OCI-LY7 (cell line): Measurements from ENCODE around the gene MED8. TPM values are rescaled to one million over a fixed set of nuclear protein-coding genes. Genes with fewer than 3 reads are reported as not detected.

Source experiments
- BruUV-seq: library from RNA; stranded (reverse); fragments of 400-500 nt; replicated peaks from 2 replicates; lab custom pipeline; 2021; lab: Mats Ljungman, UMichigan
- CTCF ChIA-PET: fragments of 300-600 bp; sonication (Branson Sonifier 250); formaldehyde crosslinking; loops from one replicate; lab custom pipeline; 2022; ENCODE audit warnings: antibody characterized with exemption; ENCODE audit not compliant: unreplicated experiment; lab: Charles Lee
- POLR2A ChIA-PET: fragments of 300-600 bp; sonication (Branson Sonifier 250); formaldehyde crosslinking; loops from one replicate; lab custom pipeline; 2022; ENCODE audit warnings: antibody characterized with exemption; lab: Charles Lee
- DNase-seq: peaks from one replicate; pipeline ENCODE4 v3.0.0-alpha.2; 2015; ENCODE audit warnings: low spot score
- H2AFZ ChIP-seq: fragments of 200-600 bp; sonication (generic), shearing (Covaris generic); 2 replicates; pipeline ENCODE4 v1.6.1; 2014; ENCODE audit warnings: mild to moderate bottlenecking, antibody characterized with exemption, low read length, moderate library complexity
- H3K27ac ChIP-seq: fragments of 200-600 bp; sonication (generic); 2 replicates; pipeline ENCODE4 v1.5.1; 2014; ENCODE audit warnings: mixed run types, low read depth, mild to moderate bottlenecking, moderate library complexity, low read length, inconsistent platforms; ENCODE audit not compliant: poor library complexity, severe bottlenecking
- H3K36me3 ChIP-seq: fragments of 200-600 bp; sonication (generic); 2 replicates; pipeline ENCODE4 v1.6.1; 2014; ENCODE audit warnings: mild to moderate bottlenecking, antibody characterized with exemption, low read length, moderate library complexity, mixed read lengths; ENCODE audit not compliant: insufficient read depth
- H3K4me1 ChIP-seq: fragments of 200-600 bp; sonication (generic); 2 replicates; pipeline ENCODE4 v1.5.1; 2014; ENCODE audit warnings: mild to moderate bottlenecking, low read length; ENCODE audit not compliant: insufficient read depth, poor library complexity, severe bottlenecking
- H3K4me2 ChIP-seq: fragments of 200-600 bp; sonication (generic); 2 replicates; pipeline ENCODE4 v1.6.1; 2014; ENCODE audit warnings: mild to moderate bottlenecking, low read length
- H3K4me3 ChIP-seq: fragments of 200-600 bp; sonication (generic); 2 replicates; pipeline ENCODE4 v1.5.1; 2014; ENCODE audit warnings: mild to moderate bottlenecking, low read depth, low read length; ENCODE audit not compliant: poor library complexity, severe bottlenecking
- H3K79me2 ChIP-seq: fragments of 200-600 bp; sonication (generic); 2 replicates; pipeline ENCODE4 v1.6.1; 2016; ENCODE audit warnings: low read depth, mild to moderate bottlenecking, low read length, moderate library complexity, mixed read lengths; ENCODE audit not compliant: insufficient read depth
- H3K9me2 ChIP-seq: fragments of 200-600 bp; sonication (generic); 2 replicates; pipeline ENCODE4 v1.6.1; 2016; ENCODE audit warnings: mild to moderate bottlenecking, low read length, mixed read lengths; ENCODE audit not compliant: insufficient read depth
- H3K9me3 ChIP-seq: fragments of 200-600 bp; sonication (generic); 2 replicates; pipeline ENCODE4 v1.6.1; 2014; ENCODE audit warnings: mild to moderate bottlenecking, mixed run types, low read length, mixed read lengths
- H4K20me1 ChIP-seq: fragments of 200-600 bp; sonication (generic); 2 replicates; pipeline ENCODE4 v1.6.1; 2014; ENCODE audit warnings: mild to moderate bottlenecking, antibody characterized with exemption, low read length, moderate library complexity, mixed read lengths; ENCODE audit not compliant: insufficient read depth
- CTCF ChIP-seq: fragments of 200-600 bp; sonication (generic); conservative IDR thresholded peaks from 2 replicates; pipeline ENCODE4 v1.5.1; 2014; ENCODE audit warnings: mild to moderate bottlenecking, antibody characterized with exemption, low read length, moderate library complexity, mixed read lengths
- EZH2phosphoT487 ChIP-seq: fragments of 200-600 bp; sonication (generic); IDR thresholded peaks from 2 replicates; pipeline ENCODE4 v1.6.1; 2018; ENCODE audit warnings: low read depth, borderline replicate concordance, mild to moderate bottlenecking, mixed run types, antibody characterized with exemption, low read length, moderate library complexity, mixed read lengths
- intact Hi-C: fragments of 100-400 bp; cut with micrococcal nuclease; formaldehyde crosslinking; loops from one replicate; pipeline ENCODE4 v1.10.0; 2022; ENCODE audit not compliant: unreplicated experiment
- total RNA-seq, 2 experiments: library from RNA; depleted of rRNA in 1 of 2; stranded (reverse); fragments of >200 nt in 1 of 2; shearing (Covaris generic) in 1 of 2; gene quantifications; 2 replicates each; pipeline ENCODE4 v1.2.3, GENCODE V29; 2014 to 2022

Gene MED8
- total RNA-seq, 2 experiments from 2014 or later, result 37.6 to 37.8 TPM

GRCh38 chr1:43367026-43367903, 22.3 kb downstream of the MED8 start:
- Histone ChIP-seq H3K27ac (peak overlapping the region; percentile 76), H3K4me3 (peak overlapping the region; percentile 93), H3K4me1 (peaks cover 18% of the 10 kb centered on the region), H4K20me1 (no peaks in the 10 kb centered on the region), H2AFZ (peak overlapping the region; percentile 5; the same call in 1 of the 2 replicates), H3K4me2 (peak overlapping the region; percentile 98), H3K9me2 (no peaks in the 10 kb centered on the region), H3K36me3 (peaks cover 33% of the 10 kb centered on the region), H3K9me3 (no peaks in the 10 kb centered on the region), H3K79me2 (peaks cover 12% of the 10 kb centered on the region; the same call in 1 of the 2 replicates)
- TF ChIP-seq CTCF, result no peak
- intact Hi-C loops, result no loop called here
- DNase-seq, result peak; percentile 43
- CTCF ChIA-PET, result interaction anchor here (0.6 to 1.0 kb wide), 3 partner anchors 11 to 87 kb away, joined by 3 to 6 read pairs (median 3); no protein-coding TSS in a partner anchor
- POLR2A ChIA-PET, result interaction anchor here (0.6 to 1.4 kb wide), 6 partner anchors 9 to 60 kb away, joined by 3 to 13 read pairs (median 4); partner anchors contain the start of genes CDC20, MED8 and SZT2
- BruUV-seq, result no TSS peak

DNA sequence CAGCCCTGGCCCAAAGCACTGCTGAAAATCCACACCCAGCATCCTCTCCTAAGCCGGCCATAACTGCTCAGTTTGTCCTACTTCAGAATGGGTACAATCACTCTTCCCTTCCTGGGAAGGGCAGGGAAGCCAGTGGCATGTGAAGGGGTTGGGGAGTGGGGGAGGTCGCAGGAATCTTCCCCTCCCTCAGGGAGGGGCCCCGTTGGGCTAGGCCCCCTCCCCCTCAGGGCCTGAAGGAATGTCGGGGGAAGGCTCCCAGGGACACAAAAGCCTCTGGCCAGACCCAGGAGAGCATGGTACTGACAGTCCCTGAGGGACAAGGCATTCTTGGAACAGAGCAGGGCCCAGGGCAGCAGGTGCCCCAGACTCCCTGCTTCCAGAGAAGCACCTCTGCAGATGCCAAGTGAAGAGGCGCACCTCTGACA, 23.0 kb downstream of the MED8 start:
- Histone ChIP-seq H3K79me2 (peaks cover 12% of the 10 kb centered on the region; the same call in 1 of the 2 replicates), H2AFZ (no peak overlapping the region), H3K4me2 (peak overlapping the region; percentile 98), H3K4me3 (peak overlapping the region; percentile 93), H3K36me3 (peaks cover 40% of the 10 kb centered on the region), H3K4me1 (peaks cover 25% of the 10 kb centered on the region), H3K9me3 (no peaks in the 10 kb centered on the region), H4K20me1 (no peaks in the 10 kb centered on the region), H3K9me2 (no peaks in the 10 kb centered on the region), H3K27ac (no peak overlapping the region)
- intact Hi-C loops, result no loop called here
- POLR2A ChIA-PET, result interaction anchor here (0.6 kb wide), 1 partner anchor 47 kb away, joined by 3 read pairs; no protein-coding TSS in a partner anchor
- TF ChIP-seq CTCF (no peak), EZH2phosphoT487 (no peak)
- DNase-seq, result no peak
- CTCF ChIA-PET, result no interaction called here
- no TSS peak for BruUV-seq
